ENCODE data around the gene DPY19L1.
"Not testable (repeated sequence)": the region's sequence is repeated elsewhere in the genome, so short reads cannot be mapped to it uniquely, and the experiment has no call there.

The DPY19L1 gene

DNA sequence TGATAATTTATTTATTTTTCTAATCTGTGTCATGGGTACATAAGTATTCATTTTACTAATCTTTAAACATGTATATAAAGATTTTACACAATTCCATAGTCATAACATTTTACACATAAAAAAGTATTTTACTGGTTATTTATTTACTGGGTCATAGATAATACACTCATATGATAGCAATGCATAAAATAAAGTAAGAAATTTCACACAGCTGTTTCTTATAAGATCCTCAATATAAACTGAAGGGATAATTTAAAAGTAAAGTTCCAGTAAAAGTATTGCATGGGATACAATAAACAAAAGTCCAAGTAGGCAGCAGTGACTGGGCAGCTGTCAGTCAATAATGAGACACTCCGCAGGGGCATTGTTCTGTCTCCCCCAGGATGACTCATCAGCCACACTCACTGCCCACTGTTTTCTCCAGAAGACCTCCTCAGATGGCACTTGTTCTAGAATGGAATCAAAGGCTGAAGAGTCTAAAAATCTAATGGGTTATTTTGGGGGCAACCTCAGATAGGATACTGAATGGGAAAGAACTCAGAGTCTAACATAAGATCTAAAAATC lies 32.7 kb downstream of the DPY19L1 start:
- no peaks in the 10 kb centered on the region for H3K9me3 ChIP-seq
- H3K4me1 ChIP-seq = peaks cover 0 to 24% (median 4%) of the 10 kb centered on the region in 4 donors
- no peak for DNase-seq
- H3K36me3 ChIP-seq = peaks cover 0 to 9% (median 0%) of the 10 kb centered on the region in 3 donors
- intact Hi-C loops (cut with DNase I; ENCODE audit: low total_unique reads) = no loop called here
- H3K4me3 ChIP-seq = no peak overlapping the region
- TF ChIP-seq, protein P1, sequence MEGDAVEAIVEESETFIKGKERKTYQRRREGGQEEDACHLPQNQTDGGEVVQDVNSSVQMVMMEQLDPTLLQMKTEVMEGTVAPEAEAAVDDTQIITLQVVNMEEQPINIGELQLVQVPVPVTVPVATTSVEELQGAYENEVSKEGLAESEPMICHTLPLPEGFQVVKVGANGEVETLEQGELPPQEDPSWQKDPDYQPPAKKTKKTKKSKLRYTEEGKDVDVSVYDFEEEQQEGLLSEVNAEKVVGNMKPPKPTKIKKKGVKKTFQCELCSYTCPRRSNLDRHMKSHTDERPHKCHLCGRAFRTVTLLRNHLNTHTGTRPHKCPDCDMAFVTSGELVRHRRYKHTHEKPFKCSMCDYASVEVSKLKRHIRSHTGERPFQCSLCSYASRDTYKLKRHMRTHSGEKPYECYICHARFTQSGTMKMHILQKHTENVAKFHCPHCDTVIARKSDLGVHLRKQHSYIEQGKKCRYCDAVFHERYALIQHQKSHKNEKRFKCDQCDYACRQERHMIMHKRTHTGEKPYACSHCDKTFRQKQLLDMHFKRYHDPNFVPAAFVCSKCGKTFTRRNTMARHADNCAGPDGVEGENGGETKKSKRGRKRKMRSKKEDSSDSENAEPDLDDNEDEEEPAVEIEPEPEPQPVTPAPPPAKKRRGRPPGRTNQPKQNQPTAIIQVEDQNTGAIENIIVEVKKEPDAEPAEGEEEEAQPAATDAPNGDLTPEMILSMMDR (IDR thresholded peaks at IDR 0.05) = no peak
- no peaks in the 10 kb centered on the region for H3K27me3 ChIP-seq
- H3K27ac ChIP-seq = peak overlapping the region in 1 of 2 donors; percentile 34

DNA sequence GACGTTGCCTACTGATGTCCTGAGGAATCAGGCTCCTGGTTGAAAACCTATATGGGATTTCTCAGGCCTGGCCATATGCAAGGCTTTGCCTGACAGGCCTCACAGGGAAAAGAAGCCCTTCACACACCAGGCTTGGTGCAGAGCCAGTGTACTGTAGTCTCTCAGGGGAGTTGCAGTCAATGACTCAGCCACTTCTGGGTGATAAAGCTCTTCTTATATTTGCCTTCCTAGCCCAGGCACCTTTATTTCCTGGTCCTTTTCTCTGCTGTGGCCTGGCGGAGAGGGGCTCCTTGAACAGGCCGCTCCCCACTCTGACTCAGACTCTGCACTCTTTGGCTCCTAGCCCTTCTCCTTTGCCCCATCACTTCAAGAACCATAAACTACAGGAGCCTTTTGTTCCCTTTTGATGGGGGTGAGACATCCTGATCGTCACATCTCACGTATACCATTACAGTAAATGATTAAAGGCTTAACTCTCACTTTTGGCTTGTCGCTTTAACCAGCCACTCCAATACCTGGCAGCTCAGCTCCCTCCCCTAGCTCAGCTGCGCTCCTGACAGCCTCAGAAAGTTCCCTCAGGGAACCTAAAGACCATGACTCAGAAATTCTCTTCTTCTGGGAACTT lies 33.5 kb downstream of the DPY19L1 start:
- H3K27me3 ChIP-seq = no peaks in the 10 kb centered on the region
- H3K4me3 ChIP-seq = no peak overlapping the region
- H3K9me3 ChIP-seq = no peaks in the 10 kb centered on the region
- peaks cover 0 to 24% (median 4%) of the 10 kb centered on the region in 4 donors for H3K4me1 ChIP-seq
- DNase-seq = peak in 1 of 2 donors; percentile 68
- TF ChIP-seq, protein P1 (IDR thresholded peaks at IDR 0.05) = no peak
- intact Hi-C loops (cut with DNase I; ENCODE audit: low total_unique reads) = no loop called here
- peak overlapping the region; percentile 29 to 66 for H3K27ac ChIP-seq
- peaks cover 0 to 9% (median 0%) of the 10 kb centered on the region in 3 donors for H3K36me3 ChIP-seq

DNA sequence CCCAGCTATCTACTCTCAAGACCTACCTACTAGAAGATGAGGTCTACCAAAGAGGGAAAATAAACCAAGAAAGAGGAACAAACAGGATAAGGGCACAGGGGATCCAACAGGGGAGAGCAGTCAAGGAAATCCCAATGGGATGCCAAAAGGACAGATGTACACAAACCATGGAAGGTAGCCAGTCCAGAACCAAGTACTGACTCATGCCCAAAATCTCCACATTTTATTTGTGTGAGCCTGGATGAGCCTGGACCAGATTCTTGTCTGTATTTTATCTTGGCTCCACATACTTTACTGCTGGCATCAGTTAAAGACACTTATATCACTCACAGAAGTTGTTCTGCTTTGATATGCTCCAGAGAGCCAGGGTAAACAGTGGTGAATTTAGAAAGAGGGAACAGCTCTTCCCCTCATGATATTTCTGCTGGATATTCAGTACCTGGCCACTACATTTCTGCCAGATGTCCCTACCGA lies 34.1 kb downstream of the DPY19L1 start:
- H3K27ac ChIP-seq = peak overlapping the region; percentile 29 to 66
- DNase-seq; H3K9me3 ChIP-seq; H3K4me3 ChIP-seq; H3K27me3 ChIP-seq; intact Hi-C loops (cut with DNase I; ENCODE audit: low total_unique reads); H3K36me3 ChIP-seq: not testable (repeated sequence)
- H3K4me1 ChIP-seq = peaks cover 0 to 24% (median 4%) of the 10 kb centered on the region in 4 donors

DNA sequence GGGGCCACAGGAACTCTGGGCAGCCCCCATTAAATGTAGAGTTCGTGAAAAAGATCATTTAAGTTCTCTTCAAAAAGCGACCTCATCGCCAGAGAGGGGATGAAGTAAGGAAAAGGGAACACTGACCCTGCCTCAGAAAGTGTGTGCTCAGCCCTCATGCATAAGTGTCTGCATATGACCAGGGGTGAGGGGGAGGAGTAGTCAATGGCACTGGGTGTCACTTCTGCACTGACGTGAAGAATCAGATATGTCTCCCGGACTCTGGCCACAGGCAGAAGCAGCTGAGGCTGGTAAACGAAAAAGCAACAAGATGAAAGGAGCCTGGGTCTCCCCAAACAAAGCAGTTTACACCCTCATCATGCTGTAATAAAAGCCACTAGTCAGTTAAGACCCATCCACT lies 39.0 kb downstream of the DPY19L1 start:
- H3K9me3 ChIP-seq; H3K27ac ChIP-seq; DNase-seq; H3K4me3 ChIP-seq; intact Hi-C loops (cut with DNase I; ENCODE audit: low total_unique reads); H3K27me3 ChIP-seq; H3K4me1 ChIP-seq; H3K36me3 ChIP-seq: not testable (repeated sequence)

DNA sequence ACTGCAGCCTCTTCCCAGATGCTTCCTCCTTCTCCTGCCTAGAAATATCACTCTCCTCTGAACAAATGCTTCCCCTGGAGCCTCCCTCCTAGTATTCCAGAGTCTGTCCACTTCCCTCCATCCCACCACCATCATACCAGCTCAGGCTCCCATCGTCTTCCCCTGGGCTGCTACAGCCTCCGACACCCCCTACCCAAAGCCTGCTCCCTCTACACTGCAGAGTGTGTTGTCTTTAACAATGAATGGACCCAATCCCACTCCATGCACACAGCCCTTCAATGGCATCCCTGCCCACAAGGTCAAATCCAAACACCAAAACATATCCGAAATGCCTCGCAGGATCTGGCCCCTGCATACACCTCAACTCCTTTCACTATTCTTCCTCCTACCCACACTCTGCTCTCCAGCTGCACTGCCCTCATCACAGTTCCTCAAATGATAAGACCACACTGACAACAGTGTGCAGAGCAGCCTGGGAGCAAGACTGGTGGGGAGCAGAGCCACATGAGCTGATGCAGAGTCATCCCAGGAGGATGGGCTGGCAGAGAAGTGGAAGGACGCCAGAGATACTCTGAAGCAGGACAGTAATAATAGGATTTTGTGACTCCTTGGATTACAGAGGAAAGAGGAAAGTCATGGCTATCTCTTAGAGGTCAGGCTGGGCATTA lies 40.7 kb downstream of the DPY19L1 start:
- H3K27me3 ChIP-seq; H3K9me3 ChIP-seq; H3K36me3 ChIP-seq; H3K27ac ChIP-seq; H3K4me1 ChIP-seq; DNase-seq; H3K4me3 ChIP-seq; intact Hi-C loops (cut with DNase I; ENCODE audit: low total_unique reads): not testable (repeated sequence)

DNA sequence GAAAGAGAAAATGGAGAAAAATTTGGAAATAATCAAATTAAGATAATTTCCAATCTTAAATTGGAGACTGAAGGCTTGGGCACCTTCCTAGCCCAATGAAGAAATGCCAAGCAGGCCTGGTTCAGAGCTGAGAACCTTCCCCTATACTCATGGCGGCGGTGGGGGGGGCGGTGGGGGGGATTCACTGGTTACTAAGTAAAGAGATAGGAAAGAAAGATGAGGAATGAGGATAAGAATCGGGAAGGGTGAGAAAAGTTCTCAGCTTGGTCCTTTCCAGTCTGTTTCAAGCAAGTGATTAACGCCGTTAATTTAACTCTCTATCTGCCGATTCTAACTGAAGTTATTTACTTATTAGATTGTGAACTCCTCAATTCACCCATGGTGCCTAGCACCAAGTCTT lies 41.5 kb downstream of the DPY19L1 start:
- no peaks in the 10 kb centered on the region for H3K27me3 ChIP-seq
- H3K36me3 ChIP-seq = no peaks in the 10 kb centered on the region
- intact Hi-C loops (cut with DNase I; ENCODE audit: low total_unique reads) = no loop called here
- no peak overlapping the region for H3K27ac ChIP-seq
- no peaks in the 10 kb centered on the region for H3K4me1 ChIP-seq
- H3K9me3 ChIP-seq = no peaks in the 10 kb centered on the region
- no peak overlapping the region for H3K4me3 ChIP-seq
- DNase-seq = no peak
- TF ChIP-seq, protein P1 (IDR thresholded peaks at IDR 0.05) = no peak

Measured in tibial artery (tissue), 4 donors.